Adrenal gland (tissue), 12 donors: ENCODE results near the gene GSE1. TPM values are rescaled to one million over a fixed set of nuclear protein-coding genes. Genes with fewer than 3 reads are reported as not detected.

ENCODE experiments used
- DNase-seq, 7 donors: peaks; one replicate each; pipeline ENCODE4 v3.0.0-alpha.2; 2019 to 2020
- H3K27ac ChIP-seq, 5 donors: fragments of 200-600 bp; sonication (generic) in 4 of 5; 1 replicate in 3 of 5; 2 replicates in 2 of 5; pipeline versions ENCODE4 v1.5.1 to v1.8.0; 2016 to 2020; ENCODE audit warnings: mild to moderate bottlenecking in 1 of 5
- H3K27me3 ChIP-seq: fragments of 200-600 bp; 2 replicates; pipeline ENCODE4 v1.8.0; 2021
- H3K36me3 ChIP-seq, 2 donors: fragments of 200-600 bp; replicated peaks in 1 of 2; 1 replicate in 1 of 2; 2 replicates in 1 of 2; pipeline versions ENCODE4 v1.5.1 to v1.8.0; 2018 to 2022
- H3K4me1 ChIP-seq, 2 donors: fragments of 200-600 bp; replicated peaks in 1 of 2; 1 replicate in 1 of 2; 2 replicates in 1 of 2; pipeline versions ENCODE4 v1.5.1 to v1.8.0; 2018 to 2021
- H3K4me3 ChIP-seq, 4 donors: fragments of 200-600 bp; sonication (generic) in 3 of 4; one replicate each; pipeline ENCODE4 v1.5.1; 2016 to 2018
- H3K9me3 ChIP-seq, 3 donors: fragments of 200-600 bp; sonication (generic) in 1 of 3; replicated peaks in 1 of 3; 1 replicate in 2 of 3; 2 replicates in 1 of 3; pipeline versions ENCODE4 v1.5.1 to v1.8.0; 2016 to 2021
- POLR2A ChIP-seq, 2 donors: fragments of 450-650 bp; IDR thresholded peaks; one replicate each; pipeline ENCODE4 v1.6.1; 2017; ENCODE audit warnings: antibody characterized with exemption in 2 of 2, mild to moderate bottlenecking in 2 of 2, moderate library complexity in 1 of 2
- WGBS, 4 donors: extraction: QIAGEN DNeasy Blood & Tissue Kit in 2 of 4; methylation state at CpG; one replicate each; pipeline versions ENCODE4 v1.1.5 to v1.1.7; 2013 to 2017; 5-methylcytosine and 5-hydroxymethylcytosine counted together
- intact Hi-C, 2 donors: fragments of 100-400 bp; cut with DNase I; formaldehyde crosslinking; loops; one replicate each; pipeline versions ENCODE4 v1.14.1 to v1.15.0; 2022 to 2023
- polyA plus RNA-seq, 3 donors: library from polyadenylated mRNA; stranded (reverse); fragments of 200-250 nt in 2 of 3; fragments of 350-450 nt in 1 of 3; fragmentation: Illumina TruSeq in 1 of 3; extraction: RNeasy Lipid Tissue Mini Kit (QIAGEN cat#74804) in 1 of 3; gene quantifications; one replicate each; pipeline ENCODE4 v1.2.3, GENCODE V29; 2013 to 2014
- total RNA-seq, 9 donors: library from RNA; depleted of rRNA in 4 of 9; stranded (reverse); fragments of >200 nt in 4 of 9; fragments of 120-200 nt in 1 of 9; fragmentation: NEBNext Ultra II Directional in 1 of 9; extraction: Animal tissue kit (Norgen Biotek cat#: 25700) in 1 of 9; gene quantifications; one replicate each; pipeline versions ENCODE4 v1.1.0 to v1.2.4, GENCODE V29; 2013 to 2023
- TF ChIP-seq, protein P1 (sequence below), 6 experiments: fragments of 450-650 bp in 4 of 6; fragments of 200-600 bp in 2 of 6; sonication (generic) in 1 of 6; IDR thresholded peaks; 1 replicate in 5 of 6; 2 replicates in 1 of 6; pipeline versions ENCODE4 v1.5.1 to v1.8.0; 2016 to 2021; ENCODE audit warnings: antibody characterized with exemption in 6 of 6, mild to moderate bottlenecking in 2 of 6, moderate library complexity in 1 of 6
- donor health status: healthy with polysubstance abuse.
- donor health status: Bipolar disorder and iron deficiency.
- donor health status: DM: yes; HTN: yes; CAD: no.
- donor health status: DM: no; HTN: no; CAD: no.
- donor health status: DM: no; HTN: no; CAD: no.
- donor health status: DM: yes; HTN: yes; CAD: no.

The GSE1 gene
- total and polyA plus RNA-seq, 12 donors, result 7.8 to 99.9 (median 64.8) TPM

DNA sequence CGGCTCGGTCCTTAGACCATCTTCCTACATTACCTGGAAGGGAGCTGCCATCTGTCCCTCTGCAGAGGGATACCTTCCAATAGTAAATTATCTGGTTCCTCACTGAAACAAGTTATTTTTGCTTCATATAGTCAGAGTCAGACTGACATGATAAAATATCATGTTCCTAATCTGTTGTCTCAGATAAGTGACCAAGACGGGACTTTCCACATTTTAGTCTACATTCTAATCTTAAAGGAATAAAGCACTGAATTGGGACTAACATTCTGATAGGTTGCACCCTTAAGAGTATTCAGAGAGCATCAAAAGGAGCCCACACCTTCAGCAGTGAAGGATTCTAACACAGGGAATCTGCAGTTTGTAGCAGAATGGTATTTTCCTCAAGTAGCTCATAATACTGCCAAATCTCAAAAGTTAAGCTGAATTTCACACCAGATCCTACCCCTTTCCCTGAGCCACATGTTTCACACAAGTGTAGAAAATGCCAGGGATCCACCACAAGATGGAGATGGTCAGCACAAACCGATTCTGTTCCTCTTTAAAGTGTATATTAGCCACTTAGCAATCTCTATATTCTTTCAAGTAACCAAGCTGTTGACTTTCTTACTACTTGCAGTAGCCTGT, 62.2 kb downstream of the GSE1 start:
- intact Hi-C loops, result no loop called here
- no peaks in the 10 kb centered on the region for H3K9me3 ChIP-seq
- DNase-seq, result no peak
- H3K36me3 ChIP-seq, result peaks cover 0 to 44% of the 10 kb centered on the region in 2 donors
- H3K27ac ChIP-seq, result peak overlapping the region in 2 of 5 donors; percentile 89 to 95
- TF ChIP-seq POLR2A (IDR thresholded peaks at IDR 0.05), result no peak
- TF ChIP-seq, protein P1, sequence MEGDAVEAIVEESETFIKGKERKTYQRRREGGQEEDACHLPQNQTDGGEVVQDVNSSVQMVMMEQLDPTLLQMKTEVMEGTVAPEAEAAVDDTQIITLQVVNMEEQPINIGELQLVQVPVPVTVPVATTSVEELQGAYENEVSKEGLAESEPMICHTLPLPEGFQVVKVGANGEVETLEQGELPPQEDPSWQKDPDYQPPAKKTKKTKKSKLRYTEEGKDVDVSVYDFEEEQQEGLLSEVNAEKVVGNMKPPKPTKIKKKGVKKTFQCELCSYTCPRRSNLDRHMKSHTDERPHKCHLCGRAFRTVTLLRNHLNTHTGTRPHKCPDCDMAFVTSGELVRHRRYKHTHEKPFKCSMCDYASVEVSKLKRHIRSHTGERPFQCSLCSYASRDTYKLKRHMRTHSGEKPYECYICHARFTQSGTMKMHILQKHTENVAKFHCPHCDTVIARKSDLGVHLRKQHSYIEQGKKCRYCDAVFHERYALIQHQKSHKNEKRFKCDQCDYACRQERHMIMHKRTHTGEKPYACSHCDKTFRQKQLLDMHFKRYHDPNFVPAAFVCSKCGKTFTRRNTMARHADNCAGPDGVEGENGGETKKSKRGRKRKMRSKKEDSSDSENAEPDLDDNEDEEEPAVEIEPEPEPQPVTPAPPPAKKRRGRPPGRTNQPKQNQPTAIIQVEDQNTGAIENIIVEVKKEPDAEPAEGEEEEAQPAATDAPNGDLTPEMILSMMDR (IDR thresholded peaks at IDR 0.05), result peak in 5 of 6 experiments; percentile 28 to 48 (median 42)
- H3K27me3 ChIP-seq, result no peaks in the 10 kb centered on the region
- peaks cover 15 to 25% of the 10 kb centered on the region in 2 donors for H3K4me1 ChIP-seq
- WGBS, 4 donors, result 58 to 65% (median 59%) methylated on average over 4 of the region's 4 CpGs
- H3K4me3 ChIP-seq, result no peak overlapping the region

DNA sequence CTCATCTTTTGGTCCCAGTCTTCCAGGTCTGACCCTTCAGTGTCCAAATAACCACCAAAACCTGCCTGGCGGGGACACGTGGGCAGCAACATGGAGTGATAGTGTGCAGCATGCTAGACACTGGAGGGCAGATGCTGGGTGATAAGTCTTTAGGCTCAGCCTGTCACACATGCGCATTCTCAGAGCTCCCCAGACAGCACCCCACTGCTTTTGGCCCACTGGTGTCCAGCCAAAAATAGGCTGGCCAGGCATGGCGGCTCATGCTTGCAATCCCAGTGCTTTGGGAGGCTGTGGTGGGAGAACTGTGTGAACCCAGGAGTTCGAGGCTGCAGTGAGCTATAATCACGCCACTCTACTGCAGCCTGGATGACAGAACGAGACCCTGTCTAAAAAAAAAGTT, 63.3 kb downstream of the GSE1 start:
- Histone ChIP-seq H3K4me1 (peaks cover 15 to 25% of the 10 kb centered on the region in 2 donors), H3K27ac (no peak overlapping the region), H3K27me3 (no peaks in the 10 kb centered on the region), H3K4me3 (no peak overlapping the region), H3K36me3 (peaks cover 0 to 35% of the 10 kb centered on the region in 2 donors), H3K9me3 (no peaks in the 10 kb centered on the region)
- TF ChIP-seq POLR2A (IDR thresholded peaks at IDR 0.05), result no peak
- TF ChIP-seq, protein P1 (IDR thresholded peaks at IDR 0.05), result no peak
- DNase-seq, result no peak
- intact Hi-C loops, result no loop called here
- WGBS, 4 donors, result 95 to 98% (median 96%) methylated on average over 4 to 7 of the region's 7 CpGs

DNA sequence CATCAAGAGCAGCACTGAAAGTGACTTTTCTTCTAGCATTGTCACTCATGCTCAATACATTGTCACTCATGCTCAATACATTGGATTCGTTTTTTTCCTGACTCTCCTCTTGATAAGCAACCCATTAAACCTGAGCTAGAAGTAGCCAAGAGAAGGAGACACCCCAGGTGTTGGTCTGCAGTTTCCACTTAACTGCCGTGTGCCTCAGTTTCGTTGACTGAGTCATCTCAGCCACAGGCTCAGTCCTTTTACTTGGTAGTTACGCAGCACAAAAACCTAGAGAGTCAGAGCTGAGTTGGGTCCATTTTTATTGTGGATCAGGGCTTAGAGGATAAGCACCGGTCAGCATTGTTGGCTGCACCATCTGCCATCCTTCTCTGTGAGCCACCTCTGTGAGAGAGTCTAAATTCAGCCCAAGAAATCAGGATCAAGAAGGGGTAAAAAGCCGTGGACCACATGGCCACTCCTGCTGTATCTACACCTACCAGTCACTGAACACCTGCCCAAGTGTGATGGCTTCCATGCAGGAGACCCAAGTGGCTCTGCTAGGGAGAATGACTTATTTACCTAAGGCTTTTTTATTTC, 64.4 kb downstream of the GSE1 start:
- Histone ChIP-seq H3K4me1 (peaks cover 15 to 25% of the 10 kb centered on the region in 2 donors), H3K36me3 (peaks cover 0 to 25% of the 10 kb centered on the region in 2 donors), H3K9me3 (no peaks in the 10 kb centered on the region), H3K27me3 (no peaks in the 10 kb centered on the region), H3K27ac (no peak overlapping the region), H3K4me3 (no peak overlapping the region)
- DNase-seq, result no peak
- WGBS, 4 donors, result 79 to 88% (median 84%) methylated on average over 6 of the region's 6 CpGs
- intact Hi-C loops, result no loop called here
- TF ChIP-seq, protein P1 (IDR thresholded peaks at IDR 0.05), result no peak
- no peak for TF ChIP-seq POLR2A (IDR thresholded peaks at IDR 0.05)

DNA sequence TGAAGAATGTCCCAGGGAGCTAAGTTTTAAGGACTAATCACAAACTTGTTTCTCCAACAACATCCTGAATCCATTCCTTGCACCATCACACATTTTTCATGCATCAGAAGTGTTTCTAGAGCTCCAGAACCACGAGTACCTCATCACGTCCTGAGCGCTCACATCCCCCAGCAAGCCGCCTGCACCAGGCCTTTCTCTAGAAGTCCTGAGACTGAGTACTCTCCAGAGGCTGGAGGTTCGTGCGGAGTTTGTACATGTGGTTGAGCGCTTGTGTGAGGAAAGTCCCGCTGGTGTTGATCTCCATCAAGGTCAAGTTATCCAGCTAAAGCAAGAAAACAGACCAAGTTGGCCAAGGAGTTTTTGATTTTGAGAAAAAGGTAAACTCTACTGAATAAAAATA, 64.9 kb downstream of the GSE1 start:
- no peaks in the 10 kb centered on the region for H3K27me3 ChIP-seq
- intact Hi-C loops, result no loop called here
- no peaks in the 10 kb centered on the region for H3K9me3 ChIP-seq
- no peak overlapping the region for H3K4me3 ChIP-seq
- 72 to 90% (median 78%) methylated on average over 8 of the region's 8 CpGs for WGBS, 4 donors
- peaks cover 0 to 20% of the 10 kb centered on the region in 2 donors for H3K36me3 ChIP-seq
- no peak overlapping the region for H3K27ac ChIP-seq
- peaks cover 15 to 25% of the 10 kb centered on the region in 2 donors for H3K4me1 ChIP-seq
- no peak for TF ChIP-seq POLR2A (IDR thresholded peaks at IDR 0.05)
- TF ChIP-seq, protein P1 (IDR thresholded peaks at IDR 0.05), result no peak
- DNase-seq, result no peak
